Smooth muscle cell (in vitro differentiated cells): ENCODE results near the gene GLRA3. TPM values are rescaled to one million over a fixed set of nuclear protein-coding genes. Genes with fewer than 3 reads are reported as not detected.

Experiments used
- DNase-seq: peaks from one replicate; lab custom pipeline; 2025; ENCODE audit not compliant: unreplicated experiment; lab: John Stamatoyannopoulos, UW
- H2AFZ ChIP-seq: fragments of 200-600 bp; sonication (generic); 2 replicates; pipeline ENCODE4 v1.6.0; 2016; ENCODE audit warnings: antibody characterized with exemption, low read depth, mild to moderate bottlenecking
- H3F3A ChIP-seq: fragments of 200-600 bp; sonication (generic); 2 replicates; pipeline ENCODE4 v1.6.0; 2017; ENCODE audit warnings: antibody characterized with exemption, low read depth
- H3K27ac ChIP-seq: fragments of 200-600 bp; sonication (generic); 2 replicates; pipeline ENCODE4 v1.5.1; 2016; ENCODE audit warnings: low read depth, mild to moderate bottlenecking
- H3K27me3 ChIP-seq: fragments of 200-600 bp; sonication (generic); 2 replicates; pipeline ENCODE4 v1.6.1; 2016; ENCODE audit warnings: low read depth, mild to moderate bottlenecking
- H3K36me3 ChIP-seq: fragments of 200-600 bp; sonication (generic); 2 replicates; pipeline ENCODE4 v1.5.1; 2016; ENCODE audit warnings: low read depth
- H3K4me1 ChIP-seq: fragments of 200-600 bp; sonication (generic); 2 replicates; pipeline ENCODE4 v1.5.1; 2016; ENCODE audit warnings: low read depth
- H3K4me2 ChIP-seq: fragments of 200-600 bp; sonication (generic); 2 replicates; pipeline ENCODE4 v1.6.0; 2016; ENCODE audit warnings: mild to moderate bottlenecking
- H3K4me3 ChIP-seq: fragments of 200-600 bp; sonication (generic); 2 replicates; pipeline ENCODE4 v1.5.1; 2016; ENCODE audit warnings: mild to moderate bottlenecking
- H3K79me2 ChIP-seq: fragments of 200-600 bp; sonication (generic); 2 replicates; pipeline ENCODE4 v1.6.0; 2016; ENCODE audit warnings: low read depth, mild to moderate bottlenecking
- H3K9ac ChIP-seq: fragments of 200-600 bp; sonication (generic); 2 replicates; pipeline ENCODE4 v1.6.0; 2016; ENCODE audit warnings: low read depth
- H3K9me3 ChIP-seq: fragments of 200-600 bp; sonication (generic); replicated peaks from 2 replicates; pipeline ENCODE4 v1.5.1; 2016; ENCODE audit warnings: low read depth
- H4K20me1 ChIP-seq: fragments of 200-600 bp; sonication (generic); 2 replicates; pipeline ENCODE4 v1.6.0; 2016; ENCODE audit warnings: low read depth
- WGBS: methylation state at CpG from one replicate; pipeline ENCODE4 v1.1.7; 2016; ENCODE audit warnings: low lambda C conversion rate; 5-methylcytosine and 5-hydroxymethylcytosine counted together
- polyA plus RNA-seq: library from polyadenylated mRNA; unstranded; fragments of >200 nt; fragmentation: Nextera tagmentation; extraction: Ambion mirVana; gene quantifications from 2 replicates; pipeline ENCODE4 v1.2.1, GENCODE V29; 2016
- total RNA-seq: library from RNA; depleted of rRNA; stranded (reverse); fragments of >200 nt; gene quantifications from 2 replicates; pipeline ENCODE4 v1.2.3, GENCODE V29; 2014
- TF ChIP-seq, protein P1 (sequence below): fragments of 200-600 bp; sonication (generic); IDR thresholded peaks from 2 replicates; pipeline ENCODE4 v1.5.1; 2017; ENCODE audit warnings: borderline replicate concordance, mild to moderate bottlenecking, antibody characterized with exemption; ENCODE audit not compliant: insufficient read depth, poor library complexity, severe bottlenecking

GLRA3 gene
- total and polyA plus RNA-seq, 2 experiments from 2014 or later = not detected

DNA sequence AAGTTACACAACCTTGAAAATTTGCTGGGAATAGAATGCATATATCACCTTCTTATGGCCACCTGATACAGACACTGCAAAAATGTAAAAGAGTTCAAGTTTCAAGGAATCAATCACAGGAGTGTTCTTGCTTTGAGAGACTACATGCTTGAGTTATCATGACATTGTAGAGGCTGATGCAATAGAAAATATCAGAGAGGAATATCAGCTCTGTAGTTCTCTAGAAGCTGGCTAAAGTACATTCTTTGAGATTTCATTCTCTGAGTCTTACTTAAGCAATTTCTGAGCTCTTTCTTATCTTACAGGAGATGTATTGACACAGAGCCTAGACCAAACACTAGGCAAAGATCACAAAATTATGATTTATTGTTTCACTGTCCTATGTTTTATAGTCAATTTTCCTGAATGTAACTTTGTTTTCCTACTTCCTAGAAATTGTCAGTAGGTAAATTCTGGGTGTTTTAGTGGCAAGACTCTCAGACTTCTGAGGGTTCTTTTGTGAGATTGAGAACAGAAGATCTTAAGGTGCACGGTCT, 154.7 kb downstream of the GLRA3 start:
- H3K4me2 ChIP-seq = no peak overlapping the region
- no peaks in the 10 kb centered on the region for H3K36me3 ChIP-seq
- H3F3A ChIP-seq = no peaks in the 10 kb centered on the region
- no peak overlapping the region for H3K4me3 ChIP-seq
- no peak for DNase-seq
- H3K4me1 ChIP-seq = no peaks in the 10 kb centered on the region
- no peaks in the 10 kb centered on the region for H4K20me1 ChIP-seq
- H3K9ac ChIP-seq = no peak overlapping the region
- TF ChIP-seq, protein P1, sequence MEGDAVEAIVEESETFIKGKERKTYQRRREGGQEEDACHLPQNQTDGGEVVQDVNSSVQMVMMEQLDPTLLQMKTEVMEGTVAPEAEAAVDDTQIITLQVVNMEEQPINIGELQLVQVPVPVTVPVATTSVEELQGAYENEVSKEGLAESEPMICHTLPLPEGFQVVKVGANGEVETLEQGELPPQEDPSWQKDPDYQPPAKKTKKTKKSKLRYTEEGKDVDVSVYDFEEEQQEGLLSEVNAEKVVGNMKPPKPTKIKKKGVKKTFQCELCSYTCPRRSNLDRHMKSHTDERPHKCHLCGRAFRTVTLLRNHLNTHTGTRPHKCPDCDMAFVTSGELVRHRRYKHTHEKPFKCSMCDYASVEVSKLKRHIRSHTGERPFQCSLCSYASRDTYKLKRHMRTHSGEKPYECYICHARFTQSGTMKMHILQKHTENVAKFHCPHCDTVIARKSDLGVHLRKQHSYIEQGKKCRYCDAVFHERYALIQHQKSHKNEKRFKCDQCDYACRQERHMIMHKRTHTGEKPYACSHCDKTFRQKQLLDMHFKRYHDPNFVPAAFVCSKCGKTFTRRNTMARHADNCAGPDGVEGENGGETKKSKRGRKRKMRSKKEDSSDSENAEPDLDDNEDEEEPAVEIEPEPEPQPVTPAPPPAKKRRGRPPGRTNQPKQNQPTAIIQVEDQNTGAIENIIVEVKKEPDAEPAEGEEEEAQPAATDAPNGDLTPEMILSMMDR = no peak
- H2AFZ ChIP-seq = no peak overlapping the region
- no peaks in the 10 kb centered on the region for H3K27me3 ChIP-seq
- WGBS = 100% methylated on average over 1 of the region's 1 CpG
- no peaks in the 10 kb centered on the region for H3K79me2 ChIP-seq
- no peak overlapping the region for H3K27ac ChIP-seq
- no peaks in the 10 kb centered on the region for H3K9me3 ChIP-seq

DNA sequence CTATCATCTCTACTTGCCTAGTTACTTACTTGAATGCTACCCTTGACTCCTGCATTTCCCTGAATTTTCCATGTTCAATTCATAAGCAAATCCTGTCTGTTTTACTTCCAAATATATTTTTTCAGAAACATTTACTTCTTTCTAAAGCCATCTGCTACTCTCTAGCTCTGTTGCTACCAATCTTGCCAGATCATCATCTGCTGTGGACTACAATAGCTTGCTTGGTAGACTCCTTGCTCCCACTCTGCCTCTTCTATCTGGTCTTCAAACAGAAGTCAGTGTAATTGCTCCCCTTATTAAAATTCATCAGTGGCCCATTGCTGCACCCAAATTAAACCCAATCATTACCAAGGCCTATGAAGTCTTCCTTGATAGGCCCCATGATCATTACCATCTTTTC, 155.2 kb downstream of the GLRA3 start:
- Histone ChIP-seq H4K20me1 (no peaks in the 10 kb centered on the region), H3F3A (no peaks in the 10 kb centered on the region), H3K4me1 (no peaks in the 10 kb centered on the region), H3K9me3 (no peaks in the 10 kb centered on the region), H3K36me3 (no peaks in the 10 kb centered on the region), H2AFZ (no peak overlapping the region), H3K9ac (no peak overlapping the region), H3K27ac (no peak overlapping the region), H3K79me2 (no peaks in the 10 kb centered on the region), H3K4me3 (no peak overlapping the region), H3K4me2 (no peak overlapping the region), H3K27me3 (no peaks in the 10 kb centered on the region)
- no peak for DNase-seq
- TF ChIP-seq, protein P1 = no peak

DNA sequence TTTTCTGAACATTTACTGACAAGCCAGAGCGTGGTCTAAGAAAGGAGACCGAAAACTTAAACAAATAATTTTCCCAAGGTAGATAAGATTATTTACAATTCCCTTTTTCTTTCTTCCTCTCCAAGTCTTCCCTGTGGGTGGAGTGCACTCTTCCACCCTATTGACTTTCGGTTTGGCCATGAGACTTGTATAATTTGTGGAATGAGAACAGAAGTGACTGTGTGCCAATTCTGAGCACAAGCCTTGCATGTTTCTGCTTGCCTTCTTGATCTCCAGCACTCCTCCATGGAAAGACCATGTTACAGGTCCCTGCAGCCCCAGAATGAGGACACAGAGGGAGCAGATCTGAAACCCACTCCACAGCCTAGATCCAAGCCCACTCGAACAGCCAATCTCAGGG, 156.8 kb downstream of the GLRA3 start:
- H3K79me2 ChIP-seq = no peaks in the 10 kb centered on the region
- H3K4me1 ChIP-seq = no peaks in the 10 kb centered on the region
- no peaks in the 10 kb centered on the region for H3K36me3 ChIP-seq
- H3F3A ChIP-seq = no peaks in the 10 kb centered on the region
- no peak overlapping the region for H3K4me2 ChIP-seq
- no peak overlapping the region for H3K9ac ChIP-seq
- whole genome bisulfite sequencing = 92% methylated on average over 4 of the region's 4 CpGs
- H3K27me3 ChIP-seq = no peaks in the 10 kb centered on the region
- no peak overlapping the region for H3K27ac ChIP-seq
- H3K4me3 ChIP-seq = no peak overlapping the region
- no peak for DNase-seq
- no peaks in the 10 kb centered on the region for H4K20me1 ChIP-seq
- TF ChIP-seq, protein P1 = no peak
- H3K9me3 ChIP-seq = no peaks in the 10 kb centered on the region
- no peak overlapping the region for H2AFZ ChIP-seq

DNA sequence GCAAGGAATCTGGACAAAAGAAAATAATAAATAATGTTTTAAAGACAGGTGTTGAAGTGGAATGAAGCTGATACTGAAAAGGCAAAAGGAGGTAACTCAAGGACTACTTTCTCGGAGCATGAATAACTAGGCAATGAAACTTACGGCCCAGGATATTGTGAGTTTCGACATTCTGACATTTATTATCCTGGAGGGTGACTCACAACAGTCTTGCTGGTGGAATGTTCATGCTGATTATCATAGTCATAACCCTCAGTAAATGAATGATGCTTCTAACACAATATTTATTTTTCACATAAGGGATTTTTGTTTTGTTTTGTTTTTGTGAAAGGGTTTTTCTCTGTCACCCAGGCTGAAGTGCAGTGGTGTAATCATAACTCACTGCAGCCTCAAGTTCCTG, 159.8 kb downstream of the GLRA3 start:
- Histone ChIP-seq H2AFZ (no peak overlapping the region), H3K36me3 (no peaks in the 10 kb centered on the region), H3K4me1 (no peaks in the 10 kb centered on the region), H3K79me2 (no peaks in the 10 kb centered on the region), H3K9me3 (no peaks in the 10 kb centered on the region), H3K27me3 (no peaks in the 10 kb centered on the region), H3K4me3 (no peak overlapping the region), H3K9ac (no peak overlapping the region), H4K20me1 (no peaks in the 10 kb centered on the region), H3K27ac (peak overlapping the region; percentile 20), H3K4me2 (no peak overlapping the region), H3F3A (no peaks in the 10 kb centered on the region)
- DNase-seq = no peak
- TF ChIP-seq, protein P1 = no peak
- WGBS = 6% methylated on average over 3 of the region's 3 CpGs
